HPDE6-E6E7 (cell line): ENCODE data around the gene CD1C.
"Not testable (repeated sequence)": the region's sequence is repeated elsewhere in the genome, so short reads cannot be mapped to it uniquely, and the experiment has no call there.

ENCODE experiments used
- DNase-seq: peaks from one replicate; pipeline ENCODE4 v3.0.0; 2011; ENCODE audit warnings: missing footprints; ENCODE audit errors: extremely low spot score

CD1C gene

DNA sequence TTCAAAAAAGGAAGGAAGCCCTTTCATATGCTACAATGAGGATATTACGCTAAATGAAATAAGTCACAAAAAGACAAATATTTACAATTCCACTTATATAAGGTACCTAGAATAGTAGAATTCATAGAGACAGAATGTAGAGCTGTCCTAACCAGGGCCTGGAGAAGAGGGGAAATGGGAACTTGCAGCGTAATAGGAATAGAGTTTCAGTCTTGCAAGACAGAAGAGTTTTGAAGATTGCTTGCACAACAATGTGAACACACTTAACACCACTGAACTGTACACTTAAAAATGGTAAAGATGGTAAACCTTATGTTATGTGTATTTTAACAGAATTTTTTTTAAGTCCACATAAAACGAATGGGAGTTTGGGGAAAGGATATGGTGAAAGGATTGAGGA lies 38.7 kb downstream of the CD1C start:
- no peak for DNase-seq

- no peak for DNase-seq
These were observed 39.6 kb downstream of the CD1C start for GRCh38 chr1:158329300-158329699.

- DNase-seq: no peak
These were observed 40.0 kb downstream of the CD1C start for GRCh38 chr1:158329733-158330132.

DNA sequence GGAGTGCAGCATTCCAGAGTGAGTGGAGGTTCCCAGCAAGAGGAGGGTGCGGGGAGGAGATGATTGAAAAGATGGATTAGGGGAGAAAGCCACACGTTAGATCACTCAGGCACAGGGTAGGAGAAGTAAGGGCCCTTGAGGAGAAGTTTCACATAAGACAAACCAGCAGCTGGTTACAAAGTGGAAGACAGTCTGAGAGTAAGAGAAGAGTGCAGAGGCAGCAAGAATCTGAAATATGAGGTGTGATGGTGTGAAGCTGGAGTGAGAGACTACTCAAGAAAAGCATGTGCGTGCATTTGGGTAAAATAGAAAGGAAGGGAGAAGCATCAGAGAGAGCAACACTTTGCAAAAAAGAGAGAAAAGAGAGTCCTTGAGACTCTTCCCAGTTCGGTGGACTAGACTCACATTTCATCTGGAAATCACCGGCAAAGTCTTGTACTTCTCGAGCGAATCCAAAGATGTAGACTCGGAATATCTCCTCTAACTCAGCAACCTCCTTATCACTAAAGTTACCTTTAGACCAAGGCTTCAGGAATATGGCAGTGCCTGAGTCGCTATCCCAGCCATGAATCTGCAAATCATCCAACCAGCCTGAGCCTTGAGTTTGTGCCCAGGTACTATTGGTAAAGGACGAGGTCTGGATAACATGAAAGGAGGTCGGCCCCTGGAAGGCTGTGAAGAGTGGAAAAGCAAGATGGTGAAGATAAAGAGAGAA lies 40.8 kb downstream of the CD1C start:
- no peak for DNase-seq

DNA sequence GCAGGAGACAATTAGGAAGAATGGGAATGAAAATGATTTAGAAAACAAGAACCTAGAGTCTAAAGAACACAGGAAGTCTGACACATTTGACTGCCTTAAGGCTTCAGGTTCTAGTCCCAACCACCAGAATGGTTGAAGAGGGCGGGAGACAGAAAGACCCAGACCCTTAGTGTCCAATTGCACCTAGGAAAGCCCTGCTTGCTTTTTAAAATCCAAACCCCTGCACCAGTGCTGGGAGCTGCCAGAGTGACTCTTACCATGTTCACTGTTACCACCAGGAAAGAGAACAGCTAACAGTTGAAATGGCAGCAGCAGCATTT lies 41.3 kb downstream of the CD1C start:
- no peak for DNase-seq

GRCh38 chr1:158331481-158332150 lies 41.9 kb downstream of the CD1C start, which contains the start of gene CD1B:
Gene CD1B (minus strand): TSS chr1:158331531. CDS start chr1:158331423, 108 bp downstream.
- no peak for DNase-seq

DNA sequence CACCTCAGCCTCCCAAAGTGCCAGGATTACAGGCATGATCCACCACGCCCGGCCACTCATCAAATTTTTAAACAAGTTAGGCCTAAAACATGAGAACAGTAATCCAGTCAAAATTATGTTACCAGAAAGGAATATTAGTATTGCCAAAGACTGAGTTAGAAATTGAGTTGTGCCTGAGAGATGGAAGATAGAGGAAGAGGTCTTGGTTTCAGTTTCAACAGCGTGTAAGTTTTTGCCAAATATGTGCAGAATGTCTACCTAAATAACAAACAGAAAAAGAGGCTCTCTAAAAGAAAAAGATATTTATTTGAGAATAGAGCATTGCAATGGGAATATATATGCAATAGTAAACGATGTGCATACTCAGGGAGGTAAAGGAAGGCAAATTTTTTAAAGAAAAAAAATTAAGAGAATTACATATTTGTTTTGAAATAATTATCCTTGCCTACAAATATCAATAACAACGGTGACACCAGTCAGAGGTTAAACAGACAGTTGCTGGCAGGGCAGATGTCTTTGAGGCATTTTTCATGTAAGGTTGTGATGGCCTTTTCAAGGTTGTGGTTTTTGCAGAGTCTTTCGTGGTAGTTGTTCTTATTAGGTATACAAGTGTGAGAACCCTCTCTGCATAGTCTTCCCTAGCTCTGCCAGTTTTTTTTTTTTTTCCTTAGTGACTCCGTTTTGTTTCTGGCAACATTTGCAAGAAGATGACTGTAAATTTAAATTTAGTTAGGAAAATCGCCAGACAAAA lies 43.9 kb downstream of the CD1C start:
- no peak for DNase-seq

DNA sequence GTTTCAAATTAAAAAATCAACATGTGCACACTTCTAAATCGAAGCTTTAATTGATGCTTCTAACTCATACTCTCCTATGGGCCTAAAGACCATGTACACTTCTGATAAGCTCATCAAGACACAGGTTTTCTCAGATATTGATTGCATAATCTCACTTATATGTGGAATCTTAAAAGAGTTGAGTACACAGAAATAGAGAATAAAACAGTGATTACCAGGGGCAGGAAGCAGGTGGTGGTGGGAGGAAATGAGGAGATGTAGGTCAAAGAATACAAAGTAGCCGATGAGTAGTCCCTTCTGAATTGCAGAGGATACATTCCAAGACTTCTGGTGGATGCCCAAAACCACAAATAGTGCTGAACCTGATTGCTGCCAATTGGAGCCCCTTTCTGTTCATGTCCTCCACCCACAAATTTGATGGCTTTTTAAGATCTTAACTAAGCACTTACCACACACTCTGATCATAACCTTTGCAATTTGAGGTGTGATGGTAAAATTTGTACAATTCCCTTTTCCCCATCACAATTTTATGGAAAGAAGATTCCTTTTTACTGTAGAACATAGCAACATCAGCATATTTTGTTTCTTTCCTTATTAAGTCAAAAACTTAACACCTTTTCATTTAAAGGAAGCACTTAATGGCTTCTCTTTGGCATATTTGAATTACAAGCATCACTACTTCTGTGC lies 44.9 kb downstream of the CD1C start:
- no peak for DNase-seq

GRCh38 chr1:158335213-158335532 lies 45.5 kb downstream of the CD1C start:
- no peak for DNase-seq

- DNase-seq: not testable (repeated sequence)
These were observed 46.7 kb downstream of the CD1C start for GRCh38 chr1:158336413-158336812.
